HEK293 (cell line): ENCODE data around the gene IGFL2.

ENCODE experiments used
- CTCF ChIA-PET: fragments of 350-600 bp; formaldehyde crosslinking; extraction: SDS; loops from one replicate; lab custom pipeline; 2021; ENCODE audit warnings: antibody characterized with exemption; lab: Yijun Ruan, JAX
- POLR2A ChIA-PET: fragments of 300-600 bp; formaldehyde crosslinking; extraction: SDS; loops from one replicate; lab custom pipeline; 2020; ENCODE audit warnings: antibody characterized with exemption, inconsistent platforms; lab: Yijun Ruan, JAX
- H3K27ac ChIP-seq: fragments of 200-500 bp; sonication (Bioruptor generic); 2 replicates; pipeline ENCODE4 v1.5.1; 2014; ENCODE audit warnings: low read depth, low read length, control low read depth, inconsistent platforms; ENCODE audit errors: extremely low read depth
- H3K36me3 ChIP-seq, 2 experiments: fragments of 200-500 bp in 1 of 2; sonication (Bioruptor generic) in 1 of 2; 1 replicate in 1 of 2; 2 replicates in 1 of 2; pipeline ENCODE4 v1.5.1; 2014 to 2017; ENCODE audit warnings: inconsistent platforms in 2 of 2, low read length in 2 of 2; ENCODE audit not compliant: control insufficient read depth in 2 of 2, insufficient read depth in 1 of 2
- H3K4me1 ChIP-seq: fragments of 200-500 bp; sonication (Bioruptor generic); 2 replicates; pipeline ENCODE4 v1.5.1; 2014; ENCODE audit warnings: mild to moderate bottlenecking, low read length, inconsistent platforms; ENCODE audit not compliant: control insufficient read depth, insufficient read depth
- H3K4me3 ChIP-seq: 2 replicates; pipeline ENCODE4 v1.5.1; 2011; ENCODE audit warnings: low read depth, mild to moderate bottlenecking, control low read depth, low read length, moderate library complexity
- H3K9me3 ChIP-seq: fragments of 200-500 bp; sonication (Bioruptor generic); 2 replicates; pipeline ENCODE4 v1.5.1; 2014; ENCODE audit warnings: low read depth, low read length, inconsistent platforms; ENCODE audit not compliant: control insufficient read depth, insufficient read depth
- GFI1B ChIP-seq: fragments of 450-650 bp; formaldehyde crosslinking; IDR thresholded peaks from 2 replicates; pipeline ENCODE4 v1.5.1; 2016; ENCODE audit warnings: missing biosample characterization, missing genetic modification characterization
- KLF10 ChIP-seq: fragments of 450-650 bp; IDR thresholded peaks from 2 replicates; pipeline ENCODE4 v1.5.1; 2018; ENCODE audit warnings: missing biosample characterization, mild to moderate bottlenecking, missing genetic modification characterization
- KLF9 ChIP-seq: fragments of 450-650 bp; formaldehyde crosslinking; IDR thresholded peaks from 2 replicates; pipeline ENCODE4 v1.5.1; 2016; ENCODE audit warnings: missing biosample characterization, missing genetic modification characterization, low read depth
- MYNN ChIP-seq: fragments of 450-650 bp; formaldehyde crosslinking; IDR thresholded peaks from 2 replicates; pipeline ENCODE4 v1.5.1; 2016; ENCODE audit warnings: missing biosample characterization, missing genetic modification characterization, borderline replicate concordance
- OSR2 ChIP-seq: fragments of 450-650 bp; formaldehyde crosslinking; IDR thresholded peaks from 2 replicates; pipeline ENCODE4 v1.5.1; 2016; ENCODE audit warnings: missing biosample characterization, missing genetic modification characterization
- OVOL3 ChIP-seq: fragments of 450-650 bp; formaldehyde crosslinking; IDR thresholded peaks from 2 replicates; pipeline ENCODE4 v1.5.1; 2016; ENCODE audit warnings: missing biosample characterization, missing genetic modification characterization
- PBX3 ChIP-seq: sonication (generic); formaldehyde crosslinking; IDR thresholded peaks from 2 replicates; pipeline ENCODE4 v1.8.1; 2022; ENCODE audit warnings: mild to moderate bottlenecking, moderate library complexity, missing genetic modification reagents
- SALL2 ChIP-seq: fragments of 450-650 bp; formaldehyde crosslinking; IDR thresholded peaks from 2 replicates; pipeline ENCODE4 v1.5.0; 2017; ENCODE audit warnings: missing biosample characterization, mild to moderate bottlenecking, missing genetic modification characterization, borderline replicate concordance
- SP2 ChIP-seq: fragments of 450-650 bp; formaldehyde crosslinking; IDR thresholded peaks from 2 replicates; pipeline ENCODE4 v1.5.1; 2016; ENCODE audit warnings: missing biosample characterization, missing genetic modification characterization
- ZBTB10 ChIP-seq: fragments of 450-650 bp; formaldehyde crosslinking; IDR thresholded peaks from 2 replicates; pipeline ENCODE4 v1.5.1; 2016; ENCODE audit warnings: missing biosample characterization, missing genetic modification characterization
- ZNF112 ChIP-seq: fragments of 450-650 bp; formaldehyde crosslinking; IDR thresholded peaks from 2 replicates; pipeline ENCODE4 v1.5.0; 2017; ENCODE audit warnings: missing biosample characterization, missing genetic modification characterization
- ZNF121 ChIP-seq: fragments of 450-650 bp; formaldehyde crosslinking; IDR thresholded peaks from 2 replicates; pipeline ENCODE4 v1.5.1; 2016; ENCODE audit warnings: missing biosample characterization, missing genetic modification characterization
- ZNF214 ChIP-seq: fragments of 450-650 bp; formaldehyde crosslinking; IDR thresholded peaks from 2 replicates; pipeline ENCODE4 v1.5.1; 2017; ENCODE audit warnings: missing biosample characterization, mild to moderate bottlenecking, missing genetic modification characterization, borderline replicate concordance
- ZNF248 ChIP-seq: fragments of 450-650 bp; formaldehyde crosslinking; IDR thresholded peaks from 2 replicates; pipeline ENCODE4 v1.5.1; 2017; ENCODE audit warnings: missing biosample characterization, missing genetic modification characterization
- ZNF280C ChIP-seq: fragments of 450-650 bp; formaldehyde crosslinking; IDR thresholded peaks from 2 replicates; pipeline ENCODE4 v1.5.1; 2016; ENCODE audit warnings: missing biosample characterization, missing genetic modification characterization
- ZNF335 ChIP-seq: fragments of 450-650 bp; formaldehyde crosslinking; conservative IDR thresholded peaks from 2 replicates; pipeline ENCODE4 v1.5.1; 2016; ENCODE audit warnings: missing biosample characterization, missing genetic modification characterization
- ZNF354C ChIP-seq: fragments of 450-650 bp; formaldehyde crosslinking; IDR thresholded peaks from 2 replicates; pipeline ENCODE4 v1.5.1; 2016; ENCODE audit warnings: missing biosample characterization, missing genetic modification characterization, low read depth, borderline replicate concordance
- ZNF513 ChIP-seq: fragments of 450-650 bp; IDR thresholded peaks from 2 replicates; pipeline ENCODE4 v1.5.1; 2018; ENCODE audit warnings: missing biosample characterization, missing genetic modification characterization
- ZNF560 ChIP-seq: fragments of 450-650 bp; formaldehyde crosslinking; IDR thresholded peaks from 2 replicates; pipeline ENCODE4 v1.5.1; 2017; ENCODE audit warnings: missing biosample characterization, missing genetic modification characterization, borderline replicate concordance
- ZNF624 ChIP-seq: fragments of 450-650 bp; formaldehyde crosslinking; IDR thresholded peaks from 2 replicates; pipeline ENCODE4 v1.5.1; 2017; ENCODE audit warnings: missing biosample characterization, missing genetic modification characterization
- ZNF76 ChIP-seq: fragments of 450-650 bp; formaldehyde crosslinking; IDR thresholded peaks from 2 replicates; pipeline ENCODE4; 2016; ENCODE audit warnings: low read depth, missing biosample characterization, missing genetic modification characterization, borderline replicate concordance
- ZNF791 ChIP-seq: fragments of 450-650 bp; formaldehyde crosslinking; IDR thresholded peaks from 2 replicates; pipeline ENCODE4 v1.5.1; 2016; ENCODE audit warnings: missing biosample characterization, missing genetic modification characterization
- ZNF830 ChIP-seq: fragments of 450-650 bp; IDR thresholded peaks from 2 replicates; pipeline ENCODE4 v1.5.0; 2018; ENCODE audit warnings: missing biosample characterization, missing genetic modification characterization, low read depth, mild to moderate bottlenecking, moderate library complexity

The IGFL2 gene

GRCh38 chr19:46180701-46181387, 32.8 kb downstream of the IGFL2 start (continued):
- TF ChIP-seq ZBTB10 (tag by site-specific recombination) = no peak
- TF ChIP-seq GFI1B (tag by site-specific recombination) = no peak
- no peak for TF ChIP-seq ZNF560 (tag by site-specific recombination)
- TF ChIP-seq ZNF280C (tag by site-specific recombination) = no peak
- TF ChIP-seq MYNN = no peak
- no peak for TF ChIP-seq ZNF248 (tag by site-specific recombination)

- ChIA-PET CTCF (interaction anchor here (0.7 kb wide), 1 partner anchor 585 kb away, joined by 3 read pairs; no protein-coding TSS in a partner anchor), POLR2A (no interaction called here)
- no peaks in the 10 kb centered on the region for H3K4me1 ChIP-seq
- H3K36me3 ChIP-seq = no peaks in the 10 kb centered on the region
- no peak overlapping the region for H3K27ac ChIP-seq
- no peak for TF ChIP-seq OVOL3 (tag by site-specific recombination)
- TF ChIP-seq ZNF335 (tag by site-specific recombination) = peak; percentile 49
- H3K4me3 ChIP-seq = no peak overlapping the region
- H3K9me3 ChIP-seq = no peaks in the 10 kb centered on the region
These were observed 33.3 kb downstream of the IGFL2 start for GRCh38 chr19:46181388-46181779.

- ChIA-PET CTCF (interaction anchor here (0.6 kb wide), 2 partner anchors 132 to 157 kb away, joined by 3 to 6 read pairs; no protein-coding TSS in a partner anchor), POLR2A (no interaction called here)
- no peaks in the 10 kb centered on the region for H3K36me3 ChIP-seq
- H3K4me3 ChIP-seq = no peak overlapping the region
- H3K27ac ChIP-seq = no peak overlapping the region
- TF ChIP-seq ZNF121 (tag by site-specific recombination) (no peak), ZNF214 (tag by site-specific recombination) (no peak), ZNF513 (no peak), OSR2 (no peak), ZNF354C (tag by site-specific recombination) (no peak), ZNF624 (tag by site-specific recombination) (no peak), ZNF830 (tag by site-specific recombination) (no peak), ZNF791 (tag by site-specific recombination) (no peak), KLF9 (tag by site-specific recombination) (no peak), SALL2 (tag by site-specific recombination) (no peak), PBX3 (no peak), ZNF76 (tag by site-specific recombination) (no peak), SP2 (no peak), KLF10 (tag by site-specific recombination) (no peak), ZNF112 (no peak)
- H3K4me1 ChIP-seq = no peaks in the 10 kb centered on the region
- no peaks in the 10 kb centered on the region for H3K9me3 ChIP-seq
These were observed 34.4 kb downstream of the IGFL2 start for GRCh38 chr19:46182476-46182875.
